GM19463 (cell line): ENCODE data around the gene CDH4.
"Not testable (repeated sequence)": the region's sequence is repeated elsewhere in the genome, so short reads cannot be mapped to it uniquely, and the experiment has no call there.

Source experiments
- ATAC-seq: cut with Tn5 transposase; IDR thresholded peaks from one replicate; pipeline ENCODE4 v1.9.1; 2021; ENCODE audit warnings: mild to moderate bottlenecking, moderate library complexity; ENCODE audit not compliant: unreplicated experiment

The CDH4 gene

DNA sequence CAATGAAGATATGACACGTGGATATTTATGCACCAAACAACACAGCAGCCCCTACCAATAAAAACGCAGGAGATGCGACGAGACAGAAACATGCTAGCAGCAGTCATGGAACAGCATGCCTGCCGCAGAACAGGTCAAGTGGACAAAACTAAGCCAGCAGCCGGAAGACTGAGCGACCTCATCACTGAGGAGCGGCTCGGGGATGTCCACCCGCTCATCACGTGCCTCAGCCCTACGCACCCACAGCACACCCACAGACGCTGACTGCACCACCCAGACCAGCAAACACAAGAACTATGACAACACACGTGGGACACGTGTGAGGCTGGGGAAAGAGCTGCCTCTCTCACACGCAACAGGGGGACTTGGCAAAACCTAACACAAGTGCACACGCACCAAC is 731.9 kb downstream of the CDH4 start:
- no peak for ATAC-seq

DNA sequence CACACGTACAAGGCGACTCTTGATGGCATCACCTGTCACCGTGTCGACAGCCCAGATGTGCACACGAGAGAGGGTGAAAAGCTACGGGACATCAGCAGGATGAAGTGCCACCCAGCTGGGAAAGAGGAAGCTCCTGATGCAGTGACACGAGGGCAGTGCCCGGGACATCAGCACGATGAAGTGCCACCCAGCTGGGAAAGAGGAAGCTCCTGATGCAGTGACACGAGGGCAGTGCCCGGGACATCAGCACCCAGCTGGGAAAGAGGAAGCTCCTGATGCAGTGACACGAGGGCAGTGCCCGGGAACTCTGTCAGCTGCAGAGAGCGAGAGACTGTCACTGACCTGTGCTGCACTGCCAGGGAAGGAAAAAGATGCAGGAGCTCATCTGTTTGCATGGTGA is 732.4 kb downstream of the CDH4 start:
- not testable (repeated sequence) for ATAC-seq

DNA sequence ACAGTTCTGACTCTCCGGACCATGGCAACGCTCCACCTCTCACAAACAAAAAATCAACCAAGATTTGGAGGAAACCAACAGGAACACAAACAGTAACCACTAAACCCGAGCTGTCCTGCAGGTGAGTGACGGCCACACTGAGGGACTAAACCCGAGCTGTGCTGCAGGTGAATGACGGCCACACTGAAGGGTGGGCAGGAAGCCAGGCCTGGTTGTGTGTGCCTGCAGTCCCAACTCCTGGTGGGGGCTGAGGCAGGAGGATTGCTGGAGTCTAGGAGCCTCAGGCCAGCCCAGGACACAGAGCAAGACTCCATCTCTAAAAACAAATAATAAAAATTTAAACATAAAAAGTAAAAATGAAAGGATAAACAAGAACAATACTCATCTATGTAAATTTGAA is 733.0 kb downstream of the CDH4 start:
- ATAC-seq = no peak

DNA sequence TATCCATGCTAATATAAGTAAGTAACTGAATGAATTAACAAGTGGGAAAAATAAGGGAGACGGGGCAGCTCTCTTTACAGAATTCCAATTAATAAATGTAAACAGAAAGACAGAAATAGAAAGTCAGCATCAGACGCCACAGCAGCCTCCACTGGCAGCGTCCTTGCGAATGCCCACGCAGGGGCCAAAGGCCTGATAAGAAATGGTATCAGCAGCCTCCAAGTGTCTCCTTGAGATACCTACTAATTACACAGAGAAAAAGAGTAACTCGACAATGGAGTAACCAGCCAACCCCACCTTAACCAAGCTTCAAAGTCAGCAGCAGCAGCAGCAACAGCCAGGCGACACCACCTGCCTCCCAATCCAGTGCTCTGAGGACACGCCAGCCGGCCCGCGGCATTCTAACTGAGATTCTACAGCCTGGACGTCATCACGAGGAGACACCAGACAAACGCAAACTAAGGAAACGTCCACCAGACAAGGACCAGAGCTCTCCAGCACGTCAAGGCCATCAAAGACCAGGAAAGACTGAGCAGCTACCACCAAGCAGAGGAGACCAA is 734.8 kb downstream of the CDH4 start:
- ATAC-seq = no peak

DNA sequence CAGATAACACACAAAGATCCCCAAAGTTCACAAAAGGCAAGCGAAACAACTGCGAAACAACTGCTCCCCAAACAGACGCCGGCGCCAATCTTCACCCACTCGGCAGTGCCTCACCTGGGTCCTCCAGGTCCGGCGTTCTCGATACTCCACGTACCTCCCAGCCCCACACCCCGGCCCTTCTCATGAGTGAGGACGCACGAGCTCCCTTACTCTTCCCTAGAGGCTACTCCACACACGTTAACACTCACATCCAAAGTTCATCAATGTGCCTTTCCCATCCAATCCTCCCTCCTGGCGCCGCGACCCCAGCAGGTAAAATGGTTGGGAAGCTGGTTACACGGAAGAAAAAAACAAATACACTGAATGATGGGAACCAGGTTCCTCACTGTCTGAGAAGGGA is 736.6 kb downstream of the CDH4 start:
- no peak for ATAC-seq

DNA sequence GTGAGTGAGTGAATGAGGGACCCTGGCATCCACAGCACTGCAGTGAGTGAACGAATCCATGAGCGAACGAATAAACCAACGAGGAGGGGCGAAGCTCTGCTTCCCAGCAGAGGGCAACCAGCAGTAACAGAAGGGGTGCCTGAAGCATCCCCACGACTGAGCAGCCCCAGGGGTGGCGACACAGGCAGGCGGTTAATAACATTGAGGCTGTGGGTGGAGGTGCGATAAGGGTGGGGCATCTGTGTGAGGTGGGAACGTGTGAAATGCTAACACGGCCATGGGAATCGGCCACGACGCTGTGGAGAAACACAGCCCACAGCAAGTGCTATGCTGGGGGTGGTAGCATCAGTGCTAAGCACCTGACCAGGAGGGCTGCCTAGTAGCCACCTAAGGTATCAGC is 737.7 kb downstream of the CDH4 start:
- no peak for ATAC-seq
